Neural cell (in vitro differentiated cells): ENCODE measurements around the gene DIAPH1. TPM values are rescaled to one million over a fixed set of nuclear protein-coding genes. Genes with fewer than 3 reads are reported as not detected.

ENCODE experiments used
- H2AFZ ChIP-seq: fragments of 200-600, 300-800 bp; sonication (generic), shearing (Covaris generic); 2 replicates; pipeline ENCODE4 v1.6.0; 2014; ENCODE audit warnings: low read depth, mild to moderate bottlenecking, antibody characterized with exemption, low read length, moderate library complexity
- H3F3A ChIP-seq: fragments of 200-600 bp; shearing (Covaris generic); 2 replicates; pipeline ENCODE4 v1.6.1; 2016; ENCODE audit warnings: mild to moderate bottlenecking, moderate library complexity, mixed read lengths, antibody characterized with exemption, low read length; ENCODE audit not compliant: insufficient read depth, poor library complexity, severe bottlenecking
- H3K27ac ChIP-seq: fragments of 200-600, 300-800 bp; sonication (generic), shearing (Covaris generic); 2 replicates; pipeline ENCODE4 v1.5.1; 2014; ENCODE audit warnings: mild to moderate bottlenecking, low read length, moderate library complexity
- H3K27me3 ChIP-seq: fragments of 300-800, 200-600 bp; sonication (generic), shearing (Covaris generic); 2 replicates; pipeline ENCODE4 v1.6.0; 2014; ENCODE audit warnings: mild to moderate bottlenecking, low read depth, low read length, moderate library complexity; ENCODE audit not compliant: insufficient read depth
- H3K36me3 ChIP-seq: fragments of 300-800, 200-600 bp; sonication (generic), shearing (Covaris generic); 2 replicates; pipeline ENCODE4 v1.5.1; 2014; ENCODE audit warnings: mild to moderate bottlenecking, antibody characterized with exemption, low read length, moderate library complexity; ENCODE audit not compliant: insufficient read depth
- H3K4me2 ChIP-seq: fragments of 300-800, 200-600 bp; sonication (generic), shearing (Covaris generic); 2 replicates; pipeline ENCODE4 v1.6.0; 2014; ENCODE audit warnings: mild to moderate bottlenecking, low read length
- H3K4me3 ChIP-seq: fragments of 300-800, 200-600 bp; sonication (generic), shearing (Covaris generic); 2 replicates; pipeline ENCODE4 v1.5.1; 2014; ENCODE audit warnings: mild to moderate bottlenecking, low read length, moderate library complexity
- H3K79me2 ChIP-seq: fragments of 200-600 bp; shearing (Covaris generic); replicated peaks from 2 replicates; pipeline ENCODE4 v1.6.0; 2014; ENCODE audit warnings: mild to moderate bottlenecking, low read length, moderate library complexity; ENCODE audit not compliant: insufficient read depth
- H3K9ac ChIP-seq: fragments of 300-800, 200-600 bp; sonication (generic), shearing (Covaris generic); 2 replicates; pipeline ENCODE4 v1.6.1; 2016; ENCODE audit warnings: mild to moderate bottlenecking, low read length, mixed read lengths
- H3K9me2 ChIP-seq: fragments of 200-600 bp; shearing (Covaris generic); 2 replicates; pipeline ENCODE4 v1.6.1; 2016; ENCODE audit warnings: mild to moderate bottlenecking, low read length, mixed read lengths; ENCODE audit not compliant: insufficient read depth
- H3K9me3 ChIP-seq: fragments of 200-600, 300-800 bp; sonication (generic), shearing (Covaris generic); 2 replicates; pipeline ENCODE4 v1.6.1; 2016; ENCODE audit warnings: mild to moderate bottlenecking, mixed run types, low read length, moderate library complexity, mixed read lengths
- H4K20me1 ChIP-seq: fragments of 200-600 bp; shearing (Covaris generic); 2 replicates; pipeline ENCODE4 v1.6.1; 2016; ENCODE audit warnings: mild to moderate bottlenecking, mixed run types; ENCODE audit not compliant: insufficient read depth
- EP300 ChIP-seq: fragments of 450-650 bp; conservative IDR thresholded peaks from 2 replicates; pipeline ENCODE4 v1.6.1; 2014; ENCODE audit warnings: antibody characterized with exemption, mild to moderate bottlenecking, moderate library complexity; ENCODE audit not compliant: poor library complexity, severe bottlenecking
- EZH2 ChIP-seq: fragments of 200-600, 300-800 bp; shearing (Covaris generic), sonication (generic); IDR thresholded peaks from 2 replicates; pipeline ENCODE4 v1.6.1; 2014; ENCODE audit warnings: antibody characterized with exemption, low read length, borderline replicate concordance, mild to moderate bottlenecking; ENCODE audit not compliant: insufficient read depth, poor library complexity, severe bottlenecking
- MXI1 ChIP-seq: fragments of 450-650 bp; conservative IDR thresholded peaks from 2 replicates; pipeline ENCODE4 v1.6.1; 2014; ENCODE audit warnings: antibody characterized with exemption, mild to moderate bottlenecking; ENCODE audit not compliant: poor library complexity, severe bottlenecking
- POLR2AphosphoS5 ChIP-seq: IDR thresholded peaks from 2 replicates; pipeline ENCODE4 v1.6.1; 2012
- RAD21 ChIP-seq: fragments of 450-650 bp; conservative IDR thresholded peaks from 2 replicates; pipeline ENCODE4 v1.6.1; 2014; ENCODE audit warnings: antibody characterized with exemption, mild to moderate bottlenecking, moderate library complexity
- SMC3 ChIP-seq: fragments of 450-650 bp; conservative IDR thresholded peaks from 2 replicates; pipeline ENCODE4 v1.6.1; 2014; ENCODE audit warnings: antibody characterized with exemption, mild to moderate bottlenecking, moderate library complexity; ENCODE audit not compliant: poor library complexity
- TAF1 ChIP-seq: IDR thresholded peaks from 2 replicates; pipeline ENCODE4 v1.6.1; 2012; ENCODE audit warnings: low read depth
- polyA plus RNA-seq: library from polyadenylated mRNA; depleted of rRNA; stranded (reverse); fragments of >200 nt; gene quantifications from 2 replicates; pipeline ENCODE4 v1.2.3, GENCODE V29; 2014
- TF ChIP-seq, protein P1 (sequence below): fragments of 450-650 bp; IDR thresholded peaks from 2 replicates; pipeline ENCODE4 v1.5.1; 2014; ENCODE audit warnings: antibody characterized with exemption, mild to moderate bottlenecking, moderate library complexity; ENCODE audit not compliant: poor library complexity, severe bottlenecking
- TF ChIP-seq, protein P2 (sequence below): IDR thresholded peaks from 2 replicates; pipeline ENCODE4 v1.6.1; 2012; ENCODE audit warnings: borderline replicate concordance

DIAPH1 gene
- polyA plus RNA-seq, 1 donor from 2014 or later, result 21.9 TPM

DNA sequence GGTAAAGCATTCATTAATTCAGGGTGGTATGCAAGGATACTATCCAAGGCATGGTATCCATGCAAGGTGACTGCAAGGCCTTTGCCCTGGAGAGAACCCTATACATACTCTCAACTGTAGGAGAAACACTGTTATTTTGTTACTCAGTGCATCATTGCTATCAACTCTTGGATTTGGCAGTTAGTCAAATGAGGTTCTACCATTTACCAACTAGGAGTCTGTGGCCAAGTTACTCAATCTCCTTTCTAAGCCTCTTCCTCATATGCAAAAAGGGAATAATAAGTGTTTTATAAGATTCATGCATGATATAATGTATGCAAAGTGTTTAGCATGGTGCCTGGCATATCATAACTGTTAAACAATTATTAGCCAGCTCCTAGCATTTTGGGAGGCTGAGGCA, 139.0 kb downstream of the DIAPH1 start:
- H2AFZ ChIP-seq, result no peak overlapping the region
- peaks cover 4% of the 10 kb centered on the region for H3F3A ChIP-seq
- peaks cover 29% of the 10 kb centered on the region for H3K36me3 ChIP-seq
- peaks cover 8% of the 10 kb centered on the region for H3K79me2 ChIP-seq
- no peaks in the 10 kb centered on the region for H3K9me2 ChIP-seq
- H3K27me3 ChIP-seq, result no peaks in the 10 kb centered on the region
- no peak for TF ChIP-seq EP300
- TF ChIP-seq, protein P1, sequence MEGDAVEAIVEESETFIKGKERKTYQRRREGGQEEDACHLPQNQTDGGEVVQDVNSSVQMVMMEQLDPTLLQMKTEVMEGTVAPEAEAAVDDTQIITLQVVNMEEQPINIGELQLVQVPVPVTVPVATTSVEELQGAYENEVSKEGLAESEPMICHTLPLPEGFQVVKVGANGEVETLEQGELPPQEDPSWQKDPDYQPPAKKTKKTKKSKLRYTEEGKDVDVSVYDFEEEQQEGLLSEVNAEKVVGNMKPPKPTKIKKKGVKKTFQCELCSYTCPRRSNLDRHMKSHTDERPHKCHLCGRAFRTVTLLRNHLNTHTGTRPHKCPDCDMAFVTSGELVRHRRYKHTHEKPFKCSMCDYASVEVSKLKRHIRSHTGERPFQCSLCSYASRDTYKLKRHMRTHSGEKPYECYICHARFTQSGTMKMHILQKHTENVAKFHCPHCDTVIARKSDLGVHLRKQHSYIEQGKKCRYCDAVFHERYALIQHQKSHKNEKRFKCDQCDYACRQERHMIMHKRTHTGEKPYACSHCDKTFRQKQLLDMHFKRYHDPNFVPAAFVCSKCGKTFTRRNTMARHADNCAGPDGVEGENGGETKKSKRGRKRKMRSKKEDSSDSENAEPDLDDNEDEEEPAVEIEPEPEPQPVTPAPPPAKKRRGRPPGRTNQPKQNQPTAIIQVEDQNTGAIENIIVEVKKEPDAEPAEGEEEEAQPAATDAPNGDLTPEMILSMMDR, result no peak
- no peak for TF ChIP-seq SMC3
- TF ChIP-seq TAF1, result no peak
- TF ChIP-seq MXI1, result no peak
- TF ChIP-seq POLR2AphosphoS5, result no peak
- no peak for TF ChIP-seq RAD21
- H3K4me2 ChIP-seq, result no peak overlapping the region
- no peak overlapping the region for H3K9ac ChIP-seq
- no peaks in the 10 kb centered on the region for H4K20me1 ChIP-seq
- H3K27ac ChIP-seq, result no peak overlapping the region
- peaks cover 32% of the 10 kb centered on the region for H3K9me3 ChIP-seq
- H3K4me3 ChIP-seq, result no peak overlapping the region

DNA sequence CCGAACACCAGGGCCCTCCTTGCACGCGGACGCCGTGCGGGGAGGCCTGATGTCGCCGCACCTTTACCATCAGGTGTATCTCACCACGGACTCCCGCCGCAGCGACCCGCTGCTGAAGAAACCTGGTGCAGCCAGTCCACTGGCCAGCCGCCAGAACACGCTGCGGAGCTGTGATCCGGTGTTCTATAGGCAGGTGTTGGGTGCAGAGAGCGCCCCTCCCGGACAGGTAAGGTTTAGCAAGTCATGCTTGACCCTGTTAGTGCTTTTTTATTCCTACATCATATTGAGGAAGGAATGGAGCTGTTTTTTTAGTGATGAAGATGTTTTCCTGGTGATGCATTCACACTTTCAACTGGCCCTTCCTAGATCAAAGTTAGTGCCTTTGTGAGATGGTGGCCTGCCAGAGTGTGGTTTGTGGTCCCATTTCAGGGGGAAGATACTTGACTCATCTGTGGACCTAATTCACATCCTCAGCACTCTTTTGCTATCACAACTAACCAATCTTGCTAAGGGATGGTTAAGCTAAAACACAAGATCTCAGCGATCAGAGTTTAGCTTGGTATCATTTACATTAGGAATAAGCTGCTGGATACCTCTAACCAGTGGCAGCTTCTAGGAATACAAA, 140.4 kb downstream of the DIAPH1 start:
- no peak overlapping the region for H3K9ac ChIP-seq
- TF ChIP-seq SMC3, result no peak
- TF ChIP-seq, protein P1, result no peak
- no peak for TF ChIP-seq MXI1
- no peak for TF ChIP-seq EZH2
- TF ChIP-seq RAD21, result no peak
- no peak for TF ChIP-seq POLR2AphosphoS5
- no peak for TF ChIP-seq EP300
- TF ChIP-seq, protein P2, sequence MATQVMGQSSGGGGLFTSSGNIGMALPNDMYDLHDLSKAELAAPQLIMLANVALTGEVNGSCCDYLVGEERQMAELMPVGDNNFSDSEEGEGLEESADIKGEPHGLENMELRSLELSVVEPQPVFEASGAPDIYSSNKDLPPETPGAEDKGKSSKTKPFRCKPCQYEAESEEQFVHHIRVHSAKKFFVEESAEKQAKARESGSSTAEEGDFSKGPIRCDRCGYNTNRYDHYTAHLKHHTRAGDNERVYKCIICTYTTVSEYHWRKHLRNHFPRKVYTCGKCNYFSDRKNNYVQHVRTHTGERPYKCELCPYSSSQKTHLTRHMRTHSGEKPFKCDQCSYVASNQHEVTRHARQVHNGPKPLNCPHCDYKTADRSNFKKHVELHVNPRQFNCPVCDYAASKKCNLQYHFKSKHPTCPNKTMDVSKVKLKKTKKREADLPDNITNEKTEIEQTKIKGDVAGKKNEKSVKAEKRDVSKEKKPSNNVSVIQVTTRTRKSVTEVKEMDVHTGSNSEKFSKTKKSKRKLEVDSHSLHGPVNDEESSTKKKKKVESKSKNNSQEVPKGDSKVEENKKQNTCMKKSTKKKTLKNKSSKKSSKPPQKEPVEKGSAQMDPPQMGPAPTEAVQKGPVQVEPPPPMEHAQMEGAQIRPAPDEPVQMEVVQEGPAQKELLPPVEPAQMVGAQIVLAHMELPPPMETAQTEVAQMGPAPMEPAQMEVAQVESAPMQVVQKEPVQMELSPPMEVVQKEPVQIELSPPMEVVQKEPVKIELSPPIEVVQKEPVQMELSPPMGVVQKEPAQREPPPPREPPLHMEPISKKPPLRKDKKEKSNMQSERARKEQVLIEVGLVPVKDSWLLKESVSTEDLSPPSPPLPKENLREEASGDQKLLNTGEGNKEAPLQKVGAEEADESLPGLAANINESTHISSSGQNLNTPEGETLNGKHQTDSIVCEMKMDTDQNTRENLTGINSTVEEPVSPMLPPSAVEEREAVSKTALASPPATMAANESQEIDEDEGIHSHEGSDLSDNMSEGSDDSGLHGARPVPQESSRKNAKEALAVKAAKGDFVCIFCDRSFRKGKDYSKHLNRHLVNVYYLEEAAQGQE, result no peak
- TF ChIP-seq TAF1, result no peak
- no peak overlapping the region for H3K4me3 ChIP-seq
- H3K27ac ChIP-seq, result no peak overlapping the region
- no peak overlapping the region for H3K4me2 ChIP-seq
- H3K9me3 ChIP-seq, result peaks cover 32% of the 10 kb centered on the region
- no peaks in the 10 kb centered on the region for H3K27me3 ChIP-seq
- H3F3A ChIP-seq, result no peaks in the 10 kb centered on the region
- no peaks in the 10 kb centered on the region for H3K9me2 ChIP-seq
- peaks cover 29% of the 10 kb centered on the region for H3K36me3 ChIP-seq
- peaks cover 8% of the 10 kb centered on the region for H3K79me2 ChIP-seq
- H2AFZ ChIP-seq, result no peak overlapping the region
- no peaks in the 10 kb centered on the region for H4K20me1 ChIP-seq
